T-helper 22 cell (primary cell): ENCODE data around the gene ADH7.
"Not testable (repeated sequence)": the region's sequence is repeated elsewhere in the genome, so short reads cannot be mapped to it uniquely, and the experiment has no call there.

Source experiments
- DNase-seq: peaks from one replicate; pipeline ENCODE4 v3.0.0-alpha.2; 2020; ENCODE audit warnings: low read depth

The ADH7 gene

GRCh38 chr4:99415762-99416161 is 19.4 kb downstream of the ADH7 start:
- not testable (repeated sequence) for DNase-seq

GRCh38 chr4:99414902-99415301 is 20.2 kb downstream of the ADH7 start:
- not testable (repeated sequence) for DNase-seq

- no peak for DNase-seq
Observed at GRCh38 chr4:99414401-99414800, 20.7 kb downstream of the ADH7 start.

GRCh38 chr4:99413140-99413539 is 22.0 kb downstream of the ADH7 start:
- DNase-seq, result no peak

DNA sequence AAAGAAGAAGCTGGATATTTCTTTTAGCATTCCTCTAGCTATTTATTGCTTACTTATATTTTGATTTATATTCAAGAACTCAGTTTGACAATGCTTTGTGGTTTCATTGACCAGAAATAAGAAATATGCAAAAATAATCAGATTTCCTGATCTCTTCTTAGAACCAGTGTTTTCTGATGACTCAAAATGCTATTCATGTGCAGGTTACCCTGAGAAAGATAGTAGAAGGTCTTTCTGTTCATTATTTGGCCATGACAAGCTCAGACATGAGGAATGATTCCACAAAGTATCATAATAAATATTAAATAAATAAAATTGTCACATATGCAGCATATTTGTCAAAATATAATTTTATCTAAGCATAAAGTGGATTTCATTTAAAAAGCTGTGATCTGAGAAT is 24.1 kb downstream of the ADH7 start:
- no peak for DNase-seq

- DNase-seq, result no peak
Observed at GRCh38 chr4:99410075-99410474, 25.1 kb downstream of the ADH7 start.

GRCh38 chr4:99408346-99408745 is 26.8 kb downstream of the ADH7 start:
- DNase-seq, result no peak

GRCh38 chr4:99405433-99406115 is 29.6 kb downstream of the ADH7 start:
- DNase-seq, result peak; percentile 12

GRCh38 chr4:99404595-99405287 is 30.4 kb downstream of the ADH7 start:
- no peak for DNase-seq

GRCh38 chr4:99403380-99404184 is 31.6 kb downstream of the ADH7 start:
- no peak for DNase-seq

GRCh38 chr4:99402765-99403164 is 32.4 kb downstream of the ADH7 start:
- no peak for DNase-seq

DNA sequence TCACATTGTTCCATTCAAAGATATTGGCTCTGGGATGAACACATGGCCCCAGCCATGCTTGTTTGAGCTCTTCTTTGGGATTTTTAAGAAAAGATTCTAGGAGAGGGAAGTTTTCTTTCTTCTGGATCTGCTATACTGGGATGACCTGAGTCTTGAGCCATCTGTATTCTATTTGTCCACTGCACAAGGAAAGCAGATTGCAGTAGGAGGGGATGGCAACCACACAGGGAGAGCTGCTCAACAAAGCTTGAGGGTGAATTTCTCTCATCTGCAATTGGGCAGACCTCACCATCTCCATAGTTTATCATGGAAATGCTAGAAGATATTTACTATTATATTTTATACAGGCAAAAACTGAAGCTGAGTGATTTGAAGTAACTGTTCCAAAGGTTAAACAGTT is 34.3 kb downstream of the ADH7 start:
- DNase-seq, result no peak

DNA sequence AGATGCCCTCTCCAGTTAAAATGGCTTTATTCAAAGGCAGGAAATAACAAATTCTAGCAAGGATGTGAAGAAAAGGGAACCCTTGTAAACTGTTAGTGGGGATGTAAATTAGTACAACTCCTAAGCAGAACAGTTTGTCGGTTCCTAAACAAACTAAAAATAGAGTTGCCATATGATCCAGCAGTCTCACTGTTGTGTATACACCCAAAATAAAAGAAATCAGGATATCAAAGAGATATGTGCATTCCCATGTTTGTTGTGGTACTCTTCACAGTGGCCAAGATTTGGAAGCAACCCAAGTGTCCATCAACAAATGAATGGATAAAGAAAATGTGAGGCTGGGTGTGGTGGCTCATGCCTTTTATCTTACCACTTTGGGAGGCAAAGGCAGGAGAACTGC is 36.1 kb downstream of the ADH7 start:
- DNase-seq, result no peak

DNA sequence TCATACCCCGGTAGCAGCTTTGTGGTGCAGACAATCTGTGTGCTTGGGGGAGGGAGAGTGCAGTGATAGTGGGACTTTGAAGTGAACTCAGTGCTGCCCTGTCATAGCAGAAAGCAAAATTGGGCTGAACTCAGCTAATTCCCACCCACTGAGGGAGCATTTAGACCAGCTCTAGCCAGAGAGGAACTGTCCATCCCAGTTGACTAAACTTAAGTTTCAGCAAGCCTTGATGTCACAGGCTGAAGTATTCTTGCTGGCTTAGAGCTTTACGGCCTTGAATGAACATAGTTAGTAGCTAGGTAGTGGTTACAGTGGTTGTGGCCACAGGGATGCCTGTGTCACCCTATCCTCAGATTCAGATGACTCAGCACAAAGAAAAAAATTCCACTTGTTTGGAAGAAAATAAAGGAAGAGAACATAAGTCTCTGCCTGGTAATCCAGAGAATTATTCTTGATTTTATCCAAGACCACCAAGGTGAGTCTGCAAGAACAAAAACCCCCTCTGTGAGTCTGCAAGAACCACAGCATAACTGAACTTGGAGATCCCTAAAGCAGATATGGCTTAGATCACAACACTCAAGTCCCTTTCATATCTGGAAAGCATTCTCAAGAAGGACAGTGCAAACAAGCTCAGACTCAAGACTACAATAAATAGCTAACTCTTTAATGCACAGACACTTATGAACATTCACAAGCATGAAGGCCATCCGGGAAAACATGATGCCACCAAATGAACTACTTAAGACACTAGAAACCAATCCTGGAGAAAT is 39.4 kb downstream of the ADH7 start:
- DNase-seq, result no peak

- DNase-seq, result no peak
Observed at GRCh38 chr4:99394896-99395295, 40.2 kb downstream of the ADH7 start.

DNA sequence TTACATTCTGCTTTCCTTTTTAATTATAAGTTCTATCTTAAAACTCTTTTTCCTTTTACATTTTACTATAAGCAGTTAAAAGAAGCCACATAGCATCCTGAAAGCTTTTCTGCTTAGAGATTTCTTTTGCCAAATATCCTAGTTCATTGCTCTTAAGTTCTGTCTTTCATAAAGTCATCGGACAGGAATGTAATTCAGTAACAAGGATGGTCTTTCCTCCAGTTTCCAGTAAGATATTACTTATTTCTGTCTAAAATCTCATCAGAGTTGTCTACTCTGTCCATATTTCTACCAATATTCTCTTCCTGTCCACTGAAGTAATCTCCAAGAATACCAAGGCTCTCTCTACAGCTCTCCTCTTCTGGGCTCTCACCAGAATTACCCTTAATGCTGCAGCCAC is 45.1 kb downstream of the ADH7 start:
- DNase-seq, result no peak

DNA sequence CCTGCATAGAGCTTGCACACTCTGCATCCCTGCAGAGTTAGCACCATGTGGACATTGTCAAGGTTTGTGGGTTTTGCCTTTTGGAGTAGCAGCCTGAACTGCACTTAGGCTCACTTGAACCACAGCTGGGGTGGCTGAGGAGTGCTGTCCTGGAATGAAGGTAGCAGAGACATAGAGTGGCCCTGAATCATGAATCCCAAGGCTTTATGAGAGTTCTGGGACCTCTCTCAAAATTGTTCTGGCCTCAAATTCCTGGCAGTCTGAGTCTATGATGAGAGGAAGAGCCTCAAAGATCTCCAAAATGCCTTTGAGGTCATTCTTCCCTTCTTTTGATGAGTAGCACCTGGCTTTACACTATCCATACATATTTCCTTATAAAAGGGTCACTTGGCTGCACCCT is 45.5 kb downstream of the ADH7 start:
- DNase-seq, result no peak

DNA sequence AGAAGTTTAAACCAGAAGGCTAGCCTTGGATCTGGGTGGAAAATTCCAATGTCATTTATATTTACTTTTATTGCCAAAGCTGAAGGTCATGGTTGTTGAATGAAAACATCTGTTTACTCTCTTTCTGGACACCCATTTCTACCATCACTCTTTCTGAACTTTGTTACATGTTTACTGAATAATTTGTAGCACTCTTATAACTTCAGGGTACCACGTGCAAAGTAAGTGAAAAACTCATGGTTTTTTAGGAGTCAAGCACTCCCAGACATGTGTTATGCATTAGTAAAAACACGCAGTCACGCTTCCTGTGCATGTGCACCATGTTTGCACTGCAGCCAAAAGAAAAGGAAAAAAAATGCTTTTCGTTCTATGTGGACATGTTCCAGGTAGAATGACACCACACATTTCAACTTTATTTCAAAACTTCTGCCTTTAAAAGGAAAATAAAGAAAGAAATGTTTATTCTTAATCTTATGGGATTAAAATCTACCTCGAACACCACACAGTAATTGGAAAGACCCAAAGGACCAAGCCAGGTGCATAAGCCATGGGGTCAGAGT is 51.2 kb downstream of the ADH7 start:
- DNase-seq, result no peak

GRCh38 chr4:99383399-99383798 is 51.7 kb downstream of the ADH7 start:
- no peak for DNase-seq

DNA sequence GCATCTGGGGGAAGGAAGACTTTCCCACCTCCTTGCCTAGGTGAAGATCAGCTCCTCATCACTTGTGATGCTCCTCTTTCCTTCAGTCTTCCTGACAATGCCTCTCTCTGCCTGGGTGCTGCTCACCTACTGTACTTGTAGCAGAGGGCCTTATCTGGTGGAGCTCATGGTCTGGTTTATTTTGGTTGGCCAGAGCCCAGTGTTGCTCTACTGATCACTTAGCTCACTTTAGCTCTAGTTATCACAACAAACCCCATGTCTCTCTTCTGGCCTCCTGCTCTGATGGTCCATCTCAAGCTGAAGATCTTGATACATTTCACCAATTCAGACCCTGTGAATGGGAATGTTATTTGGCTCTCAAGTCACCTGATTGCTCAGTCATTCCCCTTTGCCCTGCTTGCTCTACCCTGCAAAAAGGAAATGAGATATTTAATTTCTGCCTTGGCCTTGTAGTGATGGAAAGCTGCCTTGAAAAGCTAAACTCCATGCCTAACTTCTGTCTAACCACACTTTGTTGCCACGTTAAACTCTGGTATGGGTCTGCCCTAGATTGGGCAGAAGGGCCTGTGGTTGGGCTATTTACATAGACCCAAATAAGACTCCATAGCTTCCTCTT is 52.3 kb downstream of the ADH7 start:
- no peak for DNase-seq

GRCh38 chr4:99381588-99382175 is 53.5 kb downstream of the ADH7 start:
- DNase-seq, result no peak
